Measurements from ENCODE around the gene HDAC10.
A peak's percentile ranks its signal among the peaks of the same experiment; 100 is the strongest.

HDAC10 gene

DNA sequence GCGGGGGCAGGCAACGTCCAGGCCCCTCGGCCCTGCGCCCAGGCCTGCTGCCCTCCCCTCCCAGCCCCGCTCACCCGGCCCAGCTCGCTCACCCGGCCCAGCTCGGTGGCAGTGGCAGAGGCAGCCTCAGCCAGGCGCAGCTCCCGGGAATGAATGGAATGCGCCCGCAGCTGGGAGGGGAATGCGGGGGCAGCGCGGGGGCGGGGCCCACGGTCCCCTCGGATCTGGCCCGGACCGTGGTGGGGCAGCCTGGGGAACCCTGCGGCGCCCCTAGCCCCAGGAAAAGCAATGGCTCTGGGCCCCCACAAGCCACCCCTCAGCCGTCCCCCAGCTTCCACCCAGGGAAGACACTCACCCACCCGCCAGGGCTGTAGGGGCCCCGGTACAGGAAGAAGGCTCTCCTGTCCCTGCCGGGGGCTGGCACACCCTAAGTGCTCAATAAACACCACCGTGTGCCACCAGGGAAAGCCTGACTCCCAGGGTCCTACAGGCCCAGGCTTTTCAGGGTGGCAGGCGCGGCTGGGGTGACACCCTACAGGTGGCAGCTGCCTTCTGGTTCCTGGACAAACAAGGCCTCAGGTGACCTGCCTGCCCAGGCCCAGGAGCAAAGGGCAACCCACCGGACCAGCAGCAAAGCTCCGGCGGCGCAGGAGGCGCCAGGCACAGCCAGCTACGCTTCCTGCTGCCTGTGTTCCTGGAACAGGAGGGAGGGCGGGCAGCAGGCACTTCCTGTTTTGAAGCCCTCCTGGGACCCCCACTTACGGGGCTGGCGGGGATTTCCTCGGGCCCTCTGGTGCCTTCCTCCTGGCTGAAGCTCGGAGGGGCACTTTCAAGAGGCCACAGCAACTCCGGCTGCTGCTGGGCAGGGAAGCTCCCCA is 42.6 kb upstream of the HDAC10 start:
- Histone ChIP-seq H3K9me3 (ENCODE audit: control insufficient read depth, insufficient read depth, low read length) (no peaks in the 10 kb centered on the region), H3K4me1 (ENCODE audit: control insufficient read depth, insufficient read depth, low read length) (peaks cover 18% of the 10 kb centered on the region), H3K9ac (ENCODE audit: low read depth, low read length) (peak overlapping the region; percentile 45; the same call in 1 of the 2 replicates), H3K36me3 (ENCODE audit: control insufficient read depth, insufficient read depth, low read length) (peaks cover 25% of the 10 kb centered on the region), H3K4me3 (ENCODE audit: low read depth, low read length) (0 out of 2 replicates have a peak overlapping the region, but pooled peaks have one; percentile 1), H3K27me3 (ENCODE audit: control insufficient read depth, insufficient read depth, low read length) (no peaks in the 10 kb centered on the region), H3K27ac (ENCODE audit: low read depth, low read length) (peak overlapping the region; percentile 89)

- Histone ChIP-seq H3K27me3 (ENCODE audit: control insufficient read depth, insufficient read depth, low read length) (no peaks in the 10 kb centered on the region), H3K4me1 (ENCODE audit: control insufficient read depth, insufficient read depth, low read length) (peaks cover 18% of the 10 kb centered on the region), H3K4me3 (ENCODE audit: low read depth, low read length) (0 out of 2 replicates have a peak overlapping the region, but pooled peaks have one; percentile 1), H3K27ac (ENCODE audit: low read depth, low read length) (peak overlapping the region; percentile 81), H3K36me3 (ENCODE audit: control insufficient read depth, insufficient read depth, low read length) (peaks cover 33% of the 10 kb centered on the region), H3K9me3 (ENCODE audit: control insufficient read depth, insufficient read depth, low read length) (no peaks in the 10 kb centered on the region), H3K9ac (ENCODE audit: low read depth, low read length) (no peak overlapping the region)
Measured at GRCh38 chr22:50292643-50293440, 41.8 kb upstream of the HDAC10 start.

DNA sequence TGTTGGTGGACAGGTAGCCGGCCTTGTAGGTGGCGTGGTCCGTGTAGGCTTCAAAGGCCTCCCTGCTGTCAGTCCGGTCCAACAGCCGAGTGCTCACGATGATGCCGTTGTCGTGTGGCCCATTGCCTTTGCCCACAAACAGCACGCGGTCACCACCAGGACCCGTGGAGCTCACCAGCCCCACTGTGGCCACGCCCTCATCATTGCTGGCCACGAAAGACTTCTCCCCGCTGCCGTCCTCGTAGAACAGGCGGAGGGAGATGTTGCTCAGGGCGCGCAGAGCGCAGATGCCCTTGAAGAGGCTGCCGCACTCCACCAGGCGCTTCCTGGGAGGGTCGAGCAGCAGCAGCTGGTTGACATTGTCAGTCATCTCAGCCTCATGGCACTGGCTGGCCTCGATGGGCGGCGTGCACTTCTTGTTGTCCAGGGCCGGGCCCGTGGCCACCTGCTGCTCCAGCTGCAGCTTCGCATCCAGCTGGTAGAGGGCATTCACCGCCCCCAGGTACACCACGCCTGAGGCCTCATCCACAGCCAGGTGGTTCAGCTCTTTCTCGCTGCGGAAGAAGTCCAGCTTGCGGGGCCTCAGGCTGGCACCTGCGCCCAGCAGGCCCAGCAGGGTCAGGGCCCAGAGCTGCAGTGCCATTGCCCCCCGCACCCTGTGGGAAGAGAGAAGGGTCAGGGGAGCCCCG is 39.0 kb upstream of the HDAC10 start:
- Histone ChIP-seq H3K27me3 (ENCODE audit: control insufficient read depth, insufficient read depth, low read length) (no peaks in the 10 kb centered on the region), H3K9ac (ENCODE audit: low read depth, low read length) (no peak overlapping the region), H3K27ac (ENCODE audit: low read depth, low read length) (no peak overlapping the region), H3K4me3 (ENCODE audit: low read depth, low read length) (no peak overlapping the region), H3K4me1 (ENCODE audit: control insufficient read depth, insufficient read depth, low read length) (peaks cover 18% of the 10 kb centered on the region), H3K9me3 (ENCODE audit: control insufficient read depth, insufficient read depth, low read length) (no peaks in the 10 kb centered on the region), H3K36me3 (ENCODE audit: control insufficient read depth, insufficient read depth, low read length) (peaks cover 53% of the 10 kb centered on the region)

DNA sequence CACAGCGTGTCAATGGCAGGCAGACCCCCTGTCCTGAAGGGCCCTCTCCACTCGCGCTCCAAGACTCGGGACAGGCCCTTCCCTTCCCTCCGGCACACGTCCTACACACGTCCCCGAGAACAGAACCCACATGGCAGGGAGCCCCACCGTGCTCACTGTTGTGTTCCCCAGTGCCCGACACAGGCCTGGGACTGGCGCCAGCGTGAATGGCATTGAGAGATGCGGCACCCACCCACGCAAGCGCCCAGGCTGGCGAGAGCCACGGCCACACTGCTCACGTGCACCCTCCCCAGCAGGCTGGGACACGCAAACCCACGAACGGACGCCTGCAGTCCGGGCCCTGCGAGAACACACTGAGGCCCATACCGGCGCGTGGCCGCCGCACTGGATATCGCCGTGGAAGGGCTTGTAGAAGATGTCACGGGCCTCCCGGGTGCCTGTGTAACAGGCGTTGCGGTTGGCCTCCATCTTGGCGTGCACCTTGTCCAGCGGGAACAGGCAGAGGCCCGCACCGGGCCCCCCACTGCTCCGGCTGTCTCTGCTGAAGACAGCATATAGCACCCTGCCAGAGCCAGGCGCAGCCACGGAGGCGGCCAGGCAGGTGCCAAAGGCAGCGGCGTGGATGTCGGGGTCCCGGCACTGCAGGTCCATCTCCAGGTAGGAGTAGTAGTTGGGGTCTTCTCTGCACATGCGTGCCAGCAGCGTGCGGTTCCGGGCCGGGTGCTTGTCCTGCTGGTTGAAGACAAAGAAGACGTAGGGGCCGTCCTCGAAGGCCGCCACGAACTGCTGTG is 38.3 kb upstream of the HDAC10 start:
- peaks cover 57% of the 10 kb centered on the region for H3K36me3 ChIP-seq (ENCODE audit: control insufficient read depth, insufficient read depth, low read length)

GRCh38 chr22:50287731-50288130 is 36.7 kb upstream of the HDAC10 start:
- Histone ChIP-seq H3K36me3 (ENCODE audit: control insufficient read depth, insufficient read depth, low read length) (peaks cover 68% of the 10 kb centered on the region), H3K9ac (ENCODE audit: low read depth, low read length) (no peak overlapping the region), H3K9me3 (ENCODE audit: control insufficient read depth, insufficient read depth, low read length) (no peaks in the 10 kb centered on the region), H3K27ac (ENCODE audit: low read depth, low read length) (no peak overlapping the region), H3K4me1 (ENCODE audit: control insufficient read depth, insufficient read depth, low read length) (peaks cover 3% of the 10 kb centered on the region), H3K27me3 (ENCODE audit: control insufficient read depth, insufficient read depth, low read length) (no peaks in the 10 kb centered on the region), H3K4me3 (ENCODE audit: low read depth, low read length) (no peak overlapping the region)

More for the DNA sequence above, 38.3 kb upstream of the HDAC10 start:
- Histone ChIP-seq H3K9ac (ENCODE audit: low read depth, low read length) (no peak overlapping the region), H3K4me3 (ENCODE audit: low read depth, low read length) (no peak overlapping the region), H3K27me3 (ENCODE audit: control insufficient read depth, insufficient read depth, low read length) (no peaks in the 10 kb centered on the region), H3K9me3 (ENCODE audit: control insufficient read depth, insufficient read depth, low read length) (no peaks in the 10 kb centered on the region), H3K4me1 (ENCODE audit: control insufficient read depth, insufficient read depth, low read length) (peaks cover 16% of the 10 kb centered on the region), H3K27ac (ENCODE audit: low read depth, low read length) (no peak overlapping the region)

GRCh38 chr22:50286701-50287318 is 35.7 kb upstream of the HDAC10 start:
- Histone ChIP-seq H3K4me1 (ENCODE audit: control insufficient read depth, insufficient read depth, low read length) (no peaks in the 10 kb centered on the region), H3K27ac (ENCODE audit: low read depth, low read length) (no peak overlapping the region), H3K36me3 (ENCODE audit: control insufficient read depth, insufficient read depth, low read length) (peaks cover 77% of the 10 kb centered on the region), H3K9me3 (ENCODE audit: control insufficient read depth, insufficient read depth, low read length) (no peaks in the 10 kb centered on the region), H3K9ac (ENCODE audit: low read depth, low read length) (no peak overlapping the region), H3K27me3 (ENCODE audit: control insufficient read depth, insufficient read depth, low read length) (no peaks in the 10 kb centered on the region), H3K4me3 (ENCODE audit: low read depth, low read length) (no peak overlapping the region)

DNA sequence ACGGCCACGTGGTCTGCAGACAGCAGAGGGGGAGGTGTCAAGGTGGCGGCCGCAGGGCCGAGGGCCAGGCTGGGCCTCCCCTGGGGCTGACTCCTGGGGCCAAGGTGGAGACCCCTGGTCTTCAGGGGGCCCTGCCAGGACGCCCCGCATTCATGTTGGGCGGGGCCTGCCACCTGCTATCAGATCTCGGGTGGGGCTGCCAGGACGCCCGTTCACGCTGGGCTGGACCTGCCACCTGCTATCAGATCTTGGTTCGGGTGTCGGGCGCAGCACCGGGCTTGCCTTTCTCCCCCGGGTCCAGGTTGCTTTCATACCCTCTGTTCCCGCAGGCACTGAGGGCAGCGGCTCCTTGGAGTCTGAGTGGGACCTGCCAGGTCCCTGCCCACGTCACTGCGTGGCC is 35.2 kb upstream of the HDAC10 start:
- Histone ChIP-seq H3K27me3 (ENCODE audit: control insufficient read depth, insufficient read depth, low read length) (no peaks in the 10 kb centered on the region), H3K27ac (ENCODE audit: low read depth, low read length) (no peak overlapping the region), H3K4me1 (ENCODE audit: control insufficient read depth, insufficient read depth, low read length) (no peaks in the 10 kb centered on the region), H3K4me3 (ENCODE audit: low read depth, low read length) (no peak overlapping the region), H3K9me3 (ENCODE audit: control insufficient read depth, insufficient read depth, low read length) (no peaks in the 10 kb centered on the region), H3K36me3 (ENCODE audit: control insufficient read depth, insufficient read depth, low read length) (peaks cover 78% of the 10 kb centered on the region), H3K9ac (ENCODE audit: low read depth, low read length) (no peak overlapping the region)

- Histone ChIP-seq H3K9me3 (ENCODE audit: control insufficient read depth, insufficient read depth, low read length) (no peaks in the 10 kb centered on the region), H3K9ac (ENCODE audit: low read depth, low read length) (no peak overlapping the region), H3K4me1 (ENCODE audit: control insufficient read depth, insufficient read depth, low read length) (no peaks in the 10 kb centered on the region), H3K27ac (ENCODE audit: low read depth, low read length) (no peak overlapping the region), H3K27me3 (ENCODE audit: control insufficient read depth, insufficient read depth, low read length) (no peaks in the 10 kb centered on the region), H3K4me3 (ENCODE audit: low read depth, low read length) (no peak overlapping the region), H3K36me3 (ENCODE audit: control insufficient read depth, insufficient read depth, low read length) (peaks cover 81% of the 10 kb centered on the region)
Measured at GRCh38 chr22:50285568-50286229, 34.6 kb upstream of the HDAC10 start.

- peaks cover 82% of the 10 kb centered on the region for H3K36me3 ChIP-seq (ENCODE audit: control insufficient read depth, insufficient read depth, low read length)
Measured at GRCh38 chr22:50284479-50284878, 33.4 kb upstream of the HDAC10 start.

More at GRCh38 chr22:50284479-50284878, 33.4 kb upstream of the HDAC10 start:
- Histone ChIP-seq H3K27me3 (ENCODE audit: control insufficient read depth, insufficient read depth, low read length) (no peaks in the 10 kb centered on the region), H3K4me1 (ENCODE audit: control insufficient read depth, insufficient read depth, low read length) (no peaks in the 10 kb centered on the region), H3K9me3 (ENCODE audit: control insufficient read depth, insufficient read depth, low read length) (no peaks in the 10 kb centered on the region), H3K4me3 (ENCODE audit: low read depth, low read length) (no peak overlapping the region), H3K9ac (ENCODE audit: low read depth, low read length) (no peak overlapping the region), H3K27ac (ENCODE audit: low read depth, low read length) (no peak overlapping the region)

All from HUES48 (cell line).